H1 (cell line): ENCODE measurements around the gene HMGA1.

ENCODE experiments used
- CHD1 ChIP-seq: IDR thresholded peaks from 2 replicates; pipeline ENCODE4 v1.6.1; 2012; ENCODE audit warnings: low read depth, low read length, improper control_type of control experiment
- CREB1 ChIP-seq: IDR thresholded peaks from 2 replicates; pipeline ENCODE4 v1.6.1; 2012; ENCODE audit warnings: inconsistent platforms
- HDAC6 ChIP-seq: IDR thresholded peaks from one replicate; pipeline ENCODE4 v1.7.1; 2012; ENCODE audit warnings: low read depth, mild to moderate bottlenecking, inconsistent platforms, low read length, moderate library complexity
- JUND ChIP-seq: IDR thresholded peaks from 2 replicates; pipeline ENCODE4 v1.6.1; 2011; ENCODE audit warnings: mild to moderate bottlenecking, improper control_type of control experiment, low read length
- KDM5A ChIP-seq: fragments of 200-600 bp; IDR thresholded peaks from 2 replicates; pipeline ENCODE4 v1.7.1; 2012; ENCODE audit warnings: mild to moderate bottlenecking, low read length, inconsistent platforms, mixed read lengths
- MAFK ChIP-seq: IDR thresholded peaks from 2 replicates; pipeline ENCODE4 v1.6.1; 2012; ENCODE audit warnings: low read depth, mild to moderate bottlenecking, improper control_type of control experiment, low read length
- MAX ChIP-seq: IDR thresholded peaks from 2 replicates; pipeline ENCODE4 v1.6.1; 2012; ENCODE audit warnings: inconsistent platforms
- NRF1 ChIP-seq: IDR thresholded peaks from 2 replicates; pipeline ENCODE4 v1.6.1; 2011; ENCODE audit warnings: mild to moderate bottlenecking, low read depth, low read length, improper control_type of control experiment
- RFX5 ChIP-seq: IDR thresholded peaks from 2 replicates; pipeline ENCODE4 v1.6.1; 2011; ENCODE audit warnings: low read depth, low read length, improper control_type of control experiment, borderline replicate concordance
- TBP ChIP-seq: IDR thresholded peaks from 2 replicates; pipeline ENCODE4 v1.6.1; 2011; ENCODE audit warnings: low read depth, low read length, improper control_type of control experiment
- TCF12 ChIP-seq: IDR thresholded peaks from 2 replicates; pipeline ENCODE4 v1.6.1; 2011; ENCODE audit warnings: low read depth, mild to moderate bottlenecking, low read length
- YY1 ChIP-seq: IDR thresholded peaks from 2 replicates; pipeline ENCODE4 v1.6.1; 2011; ENCODE audit warnings: low read depth, mild to moderate bottlenecking, low read length
- TF ChIP-seq, protein P1 (sequence below), 3 experiments: IDR thresholded peaks; 1 replicate in 2 of 3; 2 replicates in 1 of 3; pipeline versions ENCODE4 v1.5.1 to v1.6.1; 2011; ENCODE audit warnings: low read length in 3 of 3, mild to moderate bottlenecking in 3 of 3, inconsistent platforms in 2 of 3, low read depth in 1 of 3, moderate library complexity in 1 of 3; ENCODE audit not compliant: insufficient read depth in 1 of 3; ENCODE audit errors: control extremely low read depth in 1 of 3

- no peak for TF ChIP-seq JUND
- TF ChIP-seq NRF1: no peak
- TF ChIP-seq MAFK: no peak
- no peak for TF ChIP-seq HDAC6
- TF ChIP-seq YY1: no peak
- TF ChIP-seq CREB1: no peak
- TF ChIP-seq RFX5: no peak
- TF ChIP-seq, protein P1, sequence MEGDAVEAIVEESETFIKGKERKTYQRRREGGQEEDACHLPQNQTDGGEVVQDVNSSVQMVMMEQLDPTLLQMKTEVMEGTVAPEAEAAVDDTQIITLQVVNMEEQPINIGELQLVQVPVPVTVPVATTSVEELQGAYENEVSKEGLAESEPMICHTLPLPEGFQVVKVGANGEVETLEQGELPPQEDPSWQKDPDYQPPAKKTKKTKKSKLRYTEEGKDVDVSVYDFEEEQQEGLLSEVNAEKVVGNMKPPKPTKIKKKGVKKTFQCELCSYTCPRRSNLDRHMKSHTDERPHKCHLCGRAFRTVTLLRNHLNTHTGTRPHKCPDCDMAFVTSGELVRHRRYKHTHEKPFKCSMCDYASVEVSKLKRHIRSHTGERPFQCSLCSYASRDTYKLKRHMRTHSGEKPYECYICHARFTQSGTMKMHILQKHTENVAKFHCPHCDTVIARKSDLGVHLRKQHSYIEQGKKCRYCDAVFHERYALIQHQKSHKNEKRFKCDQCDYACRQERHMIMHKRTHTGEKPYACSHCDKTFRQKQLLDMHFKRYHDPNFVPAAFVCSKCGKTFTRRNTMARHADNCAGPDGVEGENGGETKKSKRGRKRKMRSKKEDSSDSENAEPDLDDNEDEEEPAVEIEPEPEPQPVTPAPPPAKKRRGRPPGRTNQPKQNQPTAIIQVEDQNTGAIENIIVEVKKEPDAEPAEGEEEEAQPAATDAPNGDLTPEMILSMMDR (IDR thresholded peaks at IDR 0.05; ENCODE audit: control extremely low read depth in 1 of 3, insufficient read depth in 1 of 3, low read depth in 1 of 3, low read length in 3 of 3): no peak
- no peak for TF ChIP-seq KDM5A
- no peak for TF ChIP-seq TBP
- no peak for TF ChIP-seq TCF12
- TF ChIP-seq CHD1: no peak
- TF ChIP-seq MAX: no peak
These were observed 9.5 kb downstream of the HMGA1 start for GRCh38 chr6:34246249-34246562.
